ENCODE measurements around the gene ASIC5. TPM values are rescaled to one million over a fixed set of nuclear protein-coding genes. Genes with fewer than 3 reads are reported as not detected.

ASIC5 gene
- total and polyA plus RNA-seq, 7 donors: not detected

GRCh38 chr4:155787113-155787710 lies 78.9 kb downstream of the ASIC5 start:
- no peak for DNase-seq
- Histone ChIP-seq H3K27me3 (ENCODE audit: insufficient read depth in 3 of 3, low read length in 2 of 3) (no peaks in the 10 kb centered on the region), H3K36me3 (ENCODE audit: insufficient read depth in 1 of 2, low read depth in 1 of 2) (no peaks in the 10 kb centered on the region), H3K9me3 (no peaks in the 10 kb centered on the region), H3K4me1 (no peaks in the 10 kb centered on the region), H3K27ac (no peak overlapping the region), H3K4me3 (no peak overlapping the region)
- 38 to 44% (median 40%) methylated on average over 5 of the region's 5 CpGs for WGBS, 3 donors
- TF ChIP-seq CTCF (IDR thresholded peaks at IDR 0.05): peak; percentile 50
- ATAC-seq: peak in 2 of 4 donors; percentile 51
- intact Hi-C loops (cut with DNase I): loop anchor here in 1 of 2 donors (2.0 kb wide), 1 partner anchor 344 kb away; no protein-coding TSS in a partner anchor

GRCh38 chr4:155785828-155786227 lies 80.2 kb downstream of the ASIC5 start:
- Histone ChIP-seq H3K36me3 (ENCODE audit: insufficient read depth in 1 of 2, low read depth in 1 of 2) (no peaks in the 10 kb centered on the region), H3K4me1 (no peaks in the 10 kb centered on the region), H3K9me3 (no peaks in the 10 kb centered on the region), H3K4me3 (no peak overlapping the region), H3K27me3 (ENCODE audit: insufficient read depth in 3 of 3, low read length in 2 of 3) (no peaks in the 10 kb centered on the region), H3K27ac (no peak overlapping the region)
- intact Hi-C loops (cut with DNase I): loop anchor here in 1 of 2 donors (2.0 kb wide), 1 partner anchor 343 kb away; no protein-coding TSS in a partner anchor
- TF ChIP-seq CTCF (IDR thresholded peaks at IDR 0.05): no peak
- ATAC-seq (no peak), DNase-seq (no peak)
- WGBS, 3 donors: 73 to 87% (median 74%) methylated on average over 1 of the region's 1 CpG

GRCh38 chr4:155784637-155785036 lies 81.4 kb downstream of the ASIC5 start:
- DNase-seq (no peak), ATAC-seq (no peak)
- 48 to 55% (median 52%) methylated on average over 1 of the region's 1 CpG for WGBS, 3 donors
- Histone ChIP-seq H3K4me3 (no peak overlapping the region), H3K27me3 (ENCODE audit: insufficient read depth in 3 of 3, low read length in 2 of 3) (no peaks in the 10 kb centered on the region), H3K4me1 (no peaks in the 10 kb centered on the region), H3K27ac (no peak overlapping the region), H3K9me3 (no peaks in the 10 kb centered on the region), H3K36me3 (ENCODE audit: insufficient read depth in 1 of 2, low read depth in 1 of 2) (no peaks in the 10 kb centered on the region)
- intact Hi-C loops (cut with DNase I): no loop called here
- TF ChIP-seq CTCF (IDR thresholded peaks at IDR 0.05): no peak

GRCh38 chr4:155781249-155781831 lies 84.7 kb downstream of the ASIC5 start:
- no peaks in the 10 kb centered on the region for H3K36me3 ChIP-seq (ENCODE audit: insufficient read depth in 1 of 2, low read depth in 1 of 2)
- TF ChIP-seq CTCF (IDR thresholded peaks at IDR 0.05): no peak
- H3K4me1 ChIP-seq: no peaks in the 10 kb centered on the region
- no peaks in the 10 kb centered on the region for H3K27me3 ChIP-seq (ENCODE audit: insufficient read depth in 3 of 3, low read length in 2 of 3)
- no peak overlapping the region for H3K4me3 ChIP-seq
- no peak overlapping the region for H3K27ac ChIP-seq
- WGBS, 3 donors: 94 to 97% (median 94%) methylated on average over 4 of the region's 4 CpGs
- ATAC-seq: no peak
- H3K9me3 ChIP-seq: no peaks in the 10 kb centered on the region
- intact Hi-C loops (cut with DNase I): no loop called here
- no peak for DNase-seq

Data from psoas muscle (tissue), 8 donors.